HAP-1 (cell line): Measurements from ENCODE around the gene LRRC7.
"Not testable (repeated sequence)": the region's sequence is repeated elsewhere in the genome, so short reads cannot be mapped to it uniquely, and the experiment has no call there.

ENCODE experiments used
- DNase-seq, 2 experiments: peaks; one replicate each; pipeline ENCODE4 v3.0.0-alpha.2; 2016 to 2020; ENCODE audit warnings: low spot score in 2 of 2
- H3K27me3 ChIP-seq: fragments of 250-450 bp; sonication (Bioruptor Pico); 2 replicates; pipeline ENCODE4 v1.5.1; 2020; ENCODE audit warnings: low read depth, mild to moderate bottlenecking, moderate library complexity
- H3K36me3 ChIP-seq: fragments of 250-450 bp; sonication (Bioruptor Pico); replicated peaks from 2 replicates; pipeline ENCODE4 v1.5.1; 2020; ENCODE audit warnings: mild to moderate bottlenecking
- H3K4me1 ChIP-seq: fragments of 250-450 bp; sonication (Bioruptor Pico); 2 replicates; pipeline ENCODE4 v1.5.1; 2020; ENCODE audit warnings: mild to moderate bottlenecking
- H3K4me3 ChIP-seq: fragments of 250-450 bp; sonication (Bioruptor Pico); 2 replicates; pipeline ENCODE4 v1.5.1; 2020; ENCODE audit warnings: mild to moderate bottlenecking, moderate library complexity
- H3K9me3 ChIP-seq: fragments of 250-450 bp; sonication (Bioruptor Pico); 2 replicates; pipeline ENCODE4 v1.5.1; 2020; ENCODE audit warnings: mild to moderate bottlenecking, moderate library complexity
- in situ Hi-C: fragments of 300-500 bp; cut with MboI; formaldehyde crosslinking; loops from 3 replicates; pipeline ENCODE4 v1.14.3; 2020; ENCODE audit warnings: low sequenced_read_pairs, inconsistent platforms, mixed read lengths

Gene LRRC7

DNA sequence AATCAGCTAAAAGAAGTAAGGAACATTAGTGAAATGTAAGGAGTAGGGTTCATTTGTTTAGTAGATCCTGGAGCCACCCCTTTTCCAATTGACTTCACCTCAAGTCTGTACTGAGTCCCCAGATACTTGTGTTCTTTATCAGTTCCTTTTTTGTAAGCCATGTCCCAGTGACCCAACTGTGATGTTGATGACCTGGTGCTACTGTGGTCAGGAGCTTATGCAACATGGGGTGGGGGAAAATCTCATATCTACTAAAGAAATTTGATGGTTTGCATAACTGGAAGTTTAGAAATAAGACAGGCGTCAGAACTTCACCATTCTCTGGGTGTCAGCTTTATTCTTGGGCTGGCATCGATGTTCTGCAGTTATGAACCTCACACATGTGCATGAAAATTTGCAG lies 120.5 kb downstream of the LRRC7 start:
- H3K9me3 ChIP-seq = no peaks in the 10 kb centered on the region
- no peaks in the 10 kb centered on the region for H3K27me3 ChIP-seq
- H3K4me1 ChIP-seq = no peaks in the 10 kb centered on the region
- no peaks in the 10 kb centered on the region for H3K36me3 ChIP-seq
- in situ Hi-C loops = no loop called here
- DNase-seq = no peak
- no peak overlapping the region for H3K4me3 ChIP-seq

DNA sequence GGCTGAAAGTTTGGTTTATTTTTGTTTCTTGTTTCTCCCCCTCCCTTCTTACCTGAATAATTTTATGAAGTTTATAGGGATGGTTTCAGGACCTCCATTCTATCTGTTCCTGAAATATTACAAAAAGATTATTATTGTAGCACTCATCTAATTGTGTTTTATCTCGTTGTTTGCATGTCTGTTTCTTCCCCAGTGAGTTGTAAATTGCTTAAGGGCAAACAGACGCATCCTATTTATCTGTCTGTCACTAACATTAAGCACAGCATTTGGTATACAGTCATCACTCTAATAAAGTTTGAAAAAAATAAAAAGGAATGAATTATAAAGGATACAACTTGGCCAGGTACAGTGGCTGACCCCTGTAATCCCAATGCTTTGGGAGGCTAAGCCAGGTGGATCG lies 123.5 kb downstream of the LRRC7 start:
- Histone ChIP-seq H3K36me3 (no peaks in the 10 kb centered on the region), H3K4me3 (no peak overlapping the region), H3K4me1 (no peaks in the 10 kb centered on the region), H3K27me3 (no peaks in the 10 kb centered on the region), H3K9me3 (no peaks in the 10 kb centered on the region)
- no peak for DNase-seq
- in situ Hi-C loops = no loop called here

DNA sequence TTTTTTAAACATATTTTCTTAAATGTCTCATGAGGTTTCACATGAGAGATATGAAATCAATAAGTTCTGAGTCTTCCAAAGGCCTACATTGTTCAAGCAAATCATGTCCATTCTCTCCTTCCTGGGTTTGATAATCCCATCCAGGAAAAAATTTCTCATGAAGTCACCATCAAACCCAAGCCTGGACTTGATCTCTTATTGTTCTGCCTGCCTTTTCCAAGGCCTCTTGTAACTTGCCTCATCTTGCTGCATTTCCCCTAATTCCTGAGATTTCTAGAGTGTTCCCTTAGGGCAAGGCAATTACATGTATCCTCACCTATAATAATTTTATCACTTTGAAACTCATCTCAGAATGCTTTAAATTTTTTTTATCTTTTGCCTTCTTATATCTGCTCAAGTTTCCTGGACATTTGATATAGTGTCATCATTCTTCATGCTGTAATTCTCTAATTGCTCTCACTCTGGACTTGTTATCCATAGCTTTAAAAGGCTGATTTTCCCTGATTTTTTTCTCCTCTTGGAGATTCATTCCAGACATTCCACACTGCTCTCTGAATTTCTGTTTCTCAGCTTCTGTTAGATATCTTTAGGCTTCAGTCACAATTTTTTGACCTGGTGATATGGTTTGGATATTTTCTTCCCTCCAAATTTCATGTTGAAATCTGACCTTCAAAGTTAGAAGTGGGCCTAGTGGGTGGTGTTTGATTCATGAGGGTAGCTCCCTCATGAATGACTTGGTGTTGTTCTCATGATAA lies 126.4 kb downstream of the LRRC7 start:
- Histone ChIP-seq H3K36me3 (no peaks in the 10 kb centered on the region), H3K4me1 (no peaks in the 10 kb centered on the region), H3K9me3 (no peaks in the 10 kb centered on the region), H3K4me3 (no peak overlapping the region), H3K27me3 (no peaks in the 10 kb centered on the region)
- in situ Hi-C loops = no loop called here
- DNase-seq = no peak

DNA sequence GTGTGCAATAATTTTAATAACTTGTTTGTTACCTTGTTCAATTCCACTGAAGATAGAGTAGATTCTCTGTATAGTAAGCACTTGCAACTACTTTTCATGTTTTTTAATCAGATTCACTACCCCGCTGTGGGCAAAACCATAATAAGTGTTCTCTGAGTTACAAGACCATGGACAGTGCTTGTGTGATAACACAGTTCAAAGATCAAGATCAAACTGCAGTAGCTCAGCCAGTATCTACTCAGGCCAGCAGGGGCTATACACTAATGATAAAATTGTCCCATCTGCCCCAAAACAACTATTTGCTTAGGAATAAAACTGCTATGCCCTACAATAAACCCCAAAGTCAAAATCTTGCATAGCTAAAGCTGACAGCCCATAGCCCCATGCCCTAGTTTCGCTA lies 129.6 kb downstream of the LRRC7 start:
- H3K9me3 ChIP-seq = no peaks in the 10 kb centered on the region
- no peaks in the 10 kb centered on the region for H3K4me1 ChIP-seq
- DNase-seq = no peak
- H3K27me3 ChIP-seq = no peaks in the 10 kb centered on the region
- in situ Hi-C loops = no loop called here
- H3K36me3 ChIP-seq = no peaks in the 10 kb centered on the region
- no peak overlapping the region for H3K4me3 ChIP-seq

DNA sequence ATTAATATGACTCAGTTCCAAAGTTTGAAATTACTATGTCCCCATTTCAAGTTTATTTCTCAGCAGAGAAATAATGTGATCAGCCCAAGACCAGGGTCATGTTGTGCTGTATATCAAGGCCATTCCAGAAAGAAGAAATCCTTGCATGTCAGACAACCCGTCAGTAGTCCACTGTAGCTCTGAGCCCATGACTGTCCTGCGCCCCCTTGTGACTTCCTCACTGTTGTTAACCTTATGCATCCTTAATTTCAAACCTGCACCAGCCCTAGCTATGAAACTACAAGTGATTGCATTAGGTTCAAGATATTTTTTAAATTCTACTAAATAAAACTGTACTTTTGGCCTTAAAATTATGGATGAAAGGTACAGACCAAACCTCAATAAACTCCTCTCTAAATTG lies 133.0 kb downstream of the LRRC7 start:
- H3K36me3 ChIP-seq = no peaks in the 10 kb centered on the region

DNA sequence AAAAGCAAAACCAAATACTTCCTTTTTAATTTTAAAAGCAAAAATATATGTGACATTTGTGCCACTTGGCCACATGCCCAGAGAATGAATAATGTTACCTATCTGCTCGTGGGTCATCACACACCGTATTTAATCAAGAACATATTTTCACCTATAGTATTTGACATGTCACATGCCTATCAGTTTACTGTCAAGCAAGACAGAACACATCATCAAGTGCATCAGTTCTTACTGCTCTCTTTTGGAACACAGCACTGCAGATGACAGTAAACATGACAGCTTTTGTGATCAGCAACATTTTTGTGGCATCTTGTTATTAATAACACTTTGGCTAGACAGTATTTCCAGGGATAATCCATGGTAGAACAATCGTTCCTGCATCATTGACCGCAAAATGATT lies 134.4 kb downstream of the LRRC7 start:
- H3K4me3 ChIP-seq = no peak overlapping the region
- H3K4me1 ChIP-seq = no peaks in the 10 kb centered on the region
- H3K36me3 ChIP-seq = no peaks in the 10 kb centered on the region
- H3K27me3 ChIP-seq = no peaks in the 10 kb centered on the region
- in situ Hi-C loops = no loop called here
- no peak for DNase-seq
- H3K9me3 ChIP-seq = no peaks in the 10 kb centered on the region

More for the DNA sequence above, 133.0 kb downstream of the LRRC7 start:
- Histone ChIP-seq H3K4me3 (no peak overlapping the region), H3K27me3 (no peaks in the 10 kb centered on the region), H3K9me3 (no peaks in the 10 kb centered on the region), H3K4me1 (no peaks in the 10 kb centered on the region)
- in situ Hi-C loops = no loop called here
- DNase-seq = peak; percentile 45 to 74

DNA sequence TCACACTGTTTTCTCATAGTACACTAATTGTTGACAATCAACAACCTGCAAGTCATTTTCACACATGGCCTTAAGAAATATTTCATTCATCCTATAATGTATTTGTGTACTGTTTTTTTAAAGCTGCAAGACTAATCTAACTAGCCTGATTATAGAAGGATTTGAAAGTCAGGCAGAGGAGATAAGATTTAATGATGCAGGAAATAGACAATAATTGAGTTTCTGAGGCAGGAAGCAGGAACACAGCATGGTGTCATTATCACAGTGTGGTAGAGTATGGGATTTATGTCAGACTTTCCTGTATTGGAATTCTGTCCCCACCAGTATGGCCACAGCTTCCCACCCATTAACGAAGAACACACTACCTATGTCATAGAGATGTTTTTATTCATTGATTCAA lies 138.8 kb downstream of the LRRC7 start:
- DNase-seq = no peak
- Histone ChIP-seq H3K36me3 (no peaks in the 10 kb centered on the region), H3K4me3 (no peak overlapping the region), H3K27me3 (no peaks in the 10 kb centered on the region), H3K9me3 (no peaks in the 10 kb centered on the region), H3K4me1 (no peaks in the 10 kb centered on the region)
- in situ Hi-C loops = no loop called here

DNA sequence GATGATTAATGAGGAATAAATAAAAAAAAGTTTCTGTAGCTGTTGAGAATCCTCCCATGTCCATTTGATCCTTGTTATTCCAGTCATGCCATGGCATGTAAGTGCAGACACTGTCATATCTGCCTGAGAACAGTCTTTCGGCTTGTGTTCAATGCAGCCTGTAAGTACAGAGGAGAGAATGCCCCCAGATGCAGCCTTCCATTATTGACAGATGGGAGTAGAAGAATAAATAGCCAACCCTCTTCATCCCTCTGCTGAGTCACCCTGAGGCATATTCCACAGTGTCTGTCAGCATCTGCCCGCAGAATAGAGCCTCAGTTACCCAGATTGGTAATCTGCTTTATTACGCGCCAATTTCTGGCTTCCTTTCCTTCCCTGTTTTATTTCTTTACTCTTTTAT lies 139.4 kb downstream of the LRRC7 start:
- Histone ChIP-seq H3K4me1 (no peaks in the 10 kb centered on the region), H3K4me3 (no peak overlapping the region), H3K27me3 (no peaks in the 10 kb centered on the region), H3K36me3 (no peaks in the 10 kb centered on the region), H3K9me3 (no peaks in the 10 kb centered on the region)
- DNase-seq = no peak
- in situ Hi-C loops = no loop called here

DNA sequence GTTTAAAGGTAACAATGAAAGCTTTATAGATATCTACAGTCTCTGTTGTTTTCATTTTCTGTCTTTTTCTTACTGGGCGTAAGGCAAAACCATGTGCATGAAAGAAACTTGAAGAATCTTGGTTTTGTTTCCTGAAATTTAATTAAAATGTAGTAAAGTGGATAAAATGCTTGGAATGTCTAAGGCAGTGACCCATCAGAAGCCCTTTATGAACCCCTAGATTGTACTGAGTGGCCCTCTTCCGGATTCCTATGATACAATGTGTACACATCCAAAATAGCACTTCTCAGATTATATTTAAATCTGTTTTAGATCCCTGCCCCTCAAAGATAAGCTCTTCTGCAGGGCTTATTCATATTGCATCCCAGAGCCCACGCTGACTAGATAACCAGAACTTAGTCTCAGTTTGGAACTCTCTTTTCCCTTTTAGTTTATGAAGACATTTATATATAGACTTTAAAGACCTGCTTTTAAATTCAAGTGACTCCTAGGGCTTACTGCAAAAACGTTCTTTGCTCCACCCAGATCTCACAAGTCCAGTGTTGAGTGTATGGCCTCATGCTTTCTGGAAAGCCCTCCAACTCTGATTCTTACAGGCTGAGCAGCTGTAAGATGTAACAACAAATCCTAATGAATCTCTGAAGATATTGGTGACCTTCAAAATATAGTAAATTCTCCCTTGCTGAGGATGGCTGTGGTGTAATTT lies 142.9 kb downstream of the LRRC7 start:
- Histone ChIP-seq H3K4me3 (no peak overlapping the region), H3K4me1 (no peaks in the 10 kb centered on the region), H3K27me3 (no peaks in the 10 kb centered on the region), H3K9me3 (no peaks in the 10 kb centered on the region), H3K36me3 (no peaks in the 10 kb centered on the region)
- in situ Hi-C loops = no loop called here
- DNase-seq = no peak

DNA sequence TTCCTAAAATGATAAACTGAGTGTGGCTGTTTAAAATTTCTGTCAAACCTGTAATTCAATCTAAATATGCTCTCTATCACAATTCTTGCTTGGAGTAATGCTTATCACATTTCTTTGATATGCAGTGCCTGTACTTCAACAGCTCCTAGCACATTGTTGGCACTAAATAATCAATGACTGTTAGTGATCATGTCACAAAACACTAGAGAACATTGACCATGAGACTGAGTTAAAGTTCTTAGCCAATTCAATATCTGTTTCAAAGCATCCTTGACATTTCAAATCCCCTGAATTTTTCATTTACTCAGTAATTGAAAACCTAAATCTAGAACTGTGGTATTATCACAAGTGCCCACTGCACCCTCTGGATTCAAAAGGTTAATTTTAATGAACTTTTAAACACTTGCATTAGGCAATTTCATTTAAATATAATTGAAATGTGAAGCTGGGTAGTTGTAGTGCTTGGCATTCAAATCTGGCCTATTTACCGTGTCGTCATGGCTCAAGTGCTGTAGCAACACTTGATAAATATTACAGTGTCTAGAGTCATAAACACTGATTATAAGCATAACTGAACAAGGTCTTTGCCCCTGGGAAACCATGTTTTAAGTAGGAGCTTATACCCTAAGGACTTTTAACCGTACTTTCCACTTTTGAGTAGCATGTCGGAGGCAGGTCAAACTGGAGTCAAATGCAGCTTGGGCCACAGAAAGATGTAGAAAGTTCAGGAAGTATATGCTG lies 143.6 kb downstream of the LRRC7 start:
- in situ Hi-C loops = no loop called here
- no peak for DNase-seq
- H3K27me3 ChIP-seq = no peaks in the 10 kb centered on the region
- H3K36me3 ChIP-seq = no peaks in the 10 kb centered on the region
- no peak overlapping the region for H3K4me3 ChIP-seq
- H3K9me3 ChIP-seq = no peaks in the 10 kb centered on the region
- H3K4me1 ChIP-seq = no peaks in the 10 kb centered on the region

DNA sequence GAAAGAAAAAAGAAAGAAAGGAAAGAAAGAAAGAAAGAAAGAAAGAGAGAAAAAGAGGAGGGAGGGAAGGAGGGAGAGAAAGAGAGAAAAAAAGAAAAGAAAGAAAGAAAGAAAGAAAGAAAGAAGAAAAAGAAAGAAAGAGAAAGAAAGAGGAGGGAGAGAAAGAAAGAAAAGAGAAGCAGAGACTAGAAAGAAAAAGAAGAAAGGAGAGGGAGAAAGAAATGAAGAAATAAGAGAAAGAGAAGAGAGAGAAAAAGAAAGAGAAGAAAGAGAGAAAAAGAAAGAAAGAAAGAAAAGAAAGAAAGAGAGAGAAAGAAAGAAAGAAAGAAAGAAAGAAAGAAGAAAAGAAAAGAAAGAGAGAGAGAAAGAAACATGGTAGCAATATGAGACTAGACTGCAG lies 150.1 kb downstream of the LRRC7 start:
- H3K4me3 ChIP-seq, H3K4me1 ChIP-seq, DNase-seq, H3K9me3 ChIP-seq, H3K27me3 ChIP-seq, in situ Hi-C loops, H3K36me3 ChIP-seq: not testable (repeated sequence)

DNA sequence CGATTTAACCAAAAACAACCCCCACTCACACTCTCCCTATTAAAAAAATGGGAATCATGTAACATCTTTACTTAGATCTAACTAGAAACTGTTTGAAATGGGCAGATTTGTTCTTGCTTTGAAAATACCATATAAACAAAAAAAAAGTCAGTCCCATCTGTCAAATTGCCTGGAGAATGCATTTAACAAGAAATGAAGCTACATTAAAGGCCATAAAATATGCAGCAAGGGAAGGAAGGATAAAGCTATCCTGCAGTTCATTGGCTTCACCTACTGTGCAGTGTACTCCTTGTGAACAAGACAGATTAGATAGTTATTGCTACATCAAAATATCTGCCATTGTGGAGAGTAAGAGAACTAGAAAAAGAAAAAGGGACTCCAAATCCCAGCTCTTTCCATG lies 160.5 kb downstream of the LRRC7 start:
- no peaks in the 10 kb centered on the region for H3K27me3 ChIP-seq
- H3K9me3 ChIP-seq = no peaks in the 10 kb centered on the region
- in situ Hi-C loops = loop anchor here (25.0 kb wide), 1 partner anchor 1266 kb away; no protein-coding TSS in a partner anchor
- no peak overlapping the region for H3K4me3 ChIP-seq
- DNase-seq = no peak
- H3K36me3 ChIP-seq = no peaks in the 10 kb centered on the region
- no peaks in the 10 kb centered on the region for H3K4me1 ChIP-seq

DNA sequence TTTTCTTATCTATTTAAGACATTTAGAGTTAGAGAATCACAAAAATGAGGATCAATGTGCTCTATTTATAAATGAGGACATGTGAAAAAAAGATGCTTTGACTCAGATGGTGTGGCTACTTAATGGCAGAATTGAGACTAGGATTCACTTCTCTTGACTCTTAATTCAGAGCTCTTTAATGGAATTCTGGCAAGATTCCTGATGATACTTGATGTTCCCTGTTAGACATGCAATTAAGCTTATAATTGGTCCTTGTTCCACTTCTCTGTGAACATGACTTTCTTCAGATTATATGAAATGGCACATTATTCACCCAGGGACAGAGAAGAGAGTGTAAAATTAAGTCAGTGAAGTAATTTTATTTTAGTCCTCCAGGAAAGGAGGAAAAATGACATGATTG lies 165.3 kb downstream of the LRRC7 start:
- no peaks in the 10 kb centered on the region for H3K27me3 ChIP-seq
- no peaks in the 10 kb centered on the region for H3K36me3 ChIP-seq
- in situ Hi-C loops = loop anchor here (25.0 kb wide), 1 partner anchor 1271 kb away; no protein-coding TSS in a partner anchor
- DNase-seq = no peak
- no peak overlapping the region for H3K4me3 ChIP-seq
- H3K9me3 ChIP-seq = no peaks in the 10 kb centered on the region
- no peaks in the 10 kb centered on the region; the same call in 1 of the 2 replicates for H3K4me1 ChIP-seq
